PC-9 (cell line): ENCODE data around the gene DIDO1.

Experiments used
- CTCF ChIP-seq: fragments of 200-600 bp; sonication (generic); conservative IDR thresholded peaks from 2 replicates; pipeline ENCODE4 v1.6.1; 2017; ENCODE audit warnings: mixed run types, antibody characterized with exemption, mild to moderate bottlenecking, moderate library complexity
- EZH2 ChIP-seq: fragments of 200-600 bp; sonication (generic); IDR thresholded peaks from 2 replicates; pipeline ENCODE4 v1.8.0; 2017; ENCODE audit warnings: antibody characterized with exemption, low read depth

GRCh38 chr20:62959101-62959971 lies 33.0 kb upstream of the DIDO1 start:
- TF ChIP-seq EZH2 (no peak), CTCF (no peak)
